AG09319 (cell line): ENCODE measurements around the gene ACSF2.

Experiments
- DNase-seq: peaks from one replicate; pipeline ENCODE4 v3.0.0-alpha.2; 2010; ENCODE audit warnings: low read depth; ENCODE audit errors: extremely low read depth
- CTCF ChIP-seq: IDR thresholded peaks from 2 replicates; pipeline ENCODE4 v1.5.1; 2011; ENCODE audit warnings: low read depth, mild to moderate bottlenecking, inconsistent platforms, low read length, moderate library complexity

The ACSF2 gene, protein sequence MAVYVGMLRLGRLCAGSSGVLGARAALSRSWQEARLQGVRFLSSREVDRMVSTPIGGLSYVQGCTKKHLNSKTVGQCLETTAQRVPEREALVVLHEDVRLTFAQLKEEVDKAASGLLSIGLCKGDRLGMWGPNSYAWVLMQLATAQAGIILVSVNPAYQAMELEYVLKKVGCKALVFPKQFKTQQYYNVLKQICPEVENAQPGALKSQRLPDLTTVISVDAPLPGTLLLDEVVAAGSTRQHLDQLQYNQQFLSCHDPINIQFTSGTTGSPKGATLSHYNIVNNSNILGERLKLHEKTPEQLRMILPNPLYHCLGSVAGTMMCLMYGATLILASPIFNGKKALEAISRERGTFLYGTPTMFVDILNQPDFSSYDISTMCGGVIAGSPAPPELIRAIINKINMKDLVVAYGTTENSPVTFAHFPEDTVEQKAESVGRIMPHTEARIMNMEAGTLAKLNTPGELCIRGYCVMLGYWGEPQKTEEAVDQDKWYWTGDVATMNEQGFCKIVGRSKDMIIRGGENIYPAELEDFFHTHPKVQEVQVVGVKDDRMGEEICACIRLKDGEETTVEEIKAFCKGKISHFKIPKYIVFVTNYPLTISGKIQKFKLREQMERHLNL

GRCh38 chr17:50425682-50426471, at the start of gene ACSF2:
Gene ACSF2 (plus strand): TSS chr17:50426218. CDS start chr17:50426262, 44 bp downstream.
- no peak for TF ChIP-seq CTCF
- DNase-seq = no peak

- DNase-seq = no peak
- TF ChIP-seq CTCF = no peak
These were observed 46.5 kb upstream of the ACSF2 start for GRCh38 chr17:50379351-50380132.

- no peak; the same call in 1 of the 2 replicates for TF ChIP-seq CTCF
- no peak for DNase-seq
These were observed 45.4 kb upstream of the ACSF2 start for GRCh38 chr17:50380369-50381259.

GRCh38 chr17:50381260-50381815, 44.7 kb upstream of the ACSF2 start:
- DNase-seq = no peak
- no peak; the same call in 1 of the 2 replicates for TF ChIP-seq CTCF

DNA sequence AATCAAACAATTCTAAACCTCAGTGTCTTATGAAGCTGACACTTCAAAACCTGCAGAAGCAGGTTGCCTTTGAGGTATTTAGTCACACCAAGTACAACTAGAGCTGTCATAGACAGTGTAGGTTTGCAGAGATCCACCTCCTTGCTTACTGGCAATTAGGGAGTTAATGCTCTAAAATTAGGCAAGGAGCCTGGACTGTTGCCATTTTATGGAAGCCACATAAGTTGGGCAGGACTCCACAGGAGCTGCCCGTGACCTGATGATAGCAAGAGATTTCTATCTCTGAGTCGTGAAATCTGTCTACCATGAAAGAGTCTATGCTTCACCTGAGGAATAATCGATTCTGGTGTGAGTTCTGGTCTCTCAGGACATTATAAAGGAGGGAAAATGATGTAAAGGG, 44.1 kb upstream of the ACSF2 start:
- no peak for DNase-seq
- no peak for TF ChIP-seq CTCF

GRCh38 chr17:50382931-50383330, 43.1 kb upstream of the ACSF2 start:
- DNase-seq = no peak
- TF ChIP-seq CTCF = no peak
